Breast epithelium (tissue), 3 donors: ENCODE measurements around the gene OR10K2.

Experiments used
- CTCF ChIP-seq, 3 donors: fragments of 450-650 bp; IDR thresholded peaks; one replicate each; pipeline ENCODE4 v1.5.1; 2016 to 2017; ENCODE audit warnings: antibody characterized with exemption in 3 of 3, mild to moderate bottlenecking in 3 of 3, moderate library complexity in 3 of 3
- POLR2A ChIP-seq: fragments of 450-650 bp; IDR thresholded peaks from one replicate; pipeline ENCODE4 v1.6.1; 2016; ENCODE audit warnings: antibody characterized with exemption, mild to moderate bottlenecking, moderate library complexity
- POLR2AphosphoS5 ChIP-seq, 3 donors: sonication (generic); formaldehyde crosslinking; IDR thresholded peaks; one replicate each; pipeline ENCODE4 v1.6.1; 2017; ENCODE audit warnings: antibody characterized with exemption in 3 of 3

- TF ChIP-seq CTCF (IDR thresholded peaks at IDR 0.05) (no peak), POLR2A (no peak), POLR2AphosphoS5 (IDR thresholded peaks at IDR 0.05) (no peak)
Measured at GRCh38 chr1:158398818-158399514, 27.1 kb downstream of the OR10K2 start, which contains the start of gene OR10T2.
